Activated T-cell treated with anti-CD3 and anti-CD28 coated beads for 1 hour (primary cell): Measurements from ENCODE around the gene ZNF433.

Experiments
- DNase-seq: peaks from one replicate; pipeline ENCODE4 v3.0.0-alpha.2; 2020; ENCODE audit warnings: low read depth

Gene ZNF433

GRCh38 chr19:11989112-11989456 is 46.4 kb downstream of the ZNF433 start:
- no peak for DNase-seq

DNA sequence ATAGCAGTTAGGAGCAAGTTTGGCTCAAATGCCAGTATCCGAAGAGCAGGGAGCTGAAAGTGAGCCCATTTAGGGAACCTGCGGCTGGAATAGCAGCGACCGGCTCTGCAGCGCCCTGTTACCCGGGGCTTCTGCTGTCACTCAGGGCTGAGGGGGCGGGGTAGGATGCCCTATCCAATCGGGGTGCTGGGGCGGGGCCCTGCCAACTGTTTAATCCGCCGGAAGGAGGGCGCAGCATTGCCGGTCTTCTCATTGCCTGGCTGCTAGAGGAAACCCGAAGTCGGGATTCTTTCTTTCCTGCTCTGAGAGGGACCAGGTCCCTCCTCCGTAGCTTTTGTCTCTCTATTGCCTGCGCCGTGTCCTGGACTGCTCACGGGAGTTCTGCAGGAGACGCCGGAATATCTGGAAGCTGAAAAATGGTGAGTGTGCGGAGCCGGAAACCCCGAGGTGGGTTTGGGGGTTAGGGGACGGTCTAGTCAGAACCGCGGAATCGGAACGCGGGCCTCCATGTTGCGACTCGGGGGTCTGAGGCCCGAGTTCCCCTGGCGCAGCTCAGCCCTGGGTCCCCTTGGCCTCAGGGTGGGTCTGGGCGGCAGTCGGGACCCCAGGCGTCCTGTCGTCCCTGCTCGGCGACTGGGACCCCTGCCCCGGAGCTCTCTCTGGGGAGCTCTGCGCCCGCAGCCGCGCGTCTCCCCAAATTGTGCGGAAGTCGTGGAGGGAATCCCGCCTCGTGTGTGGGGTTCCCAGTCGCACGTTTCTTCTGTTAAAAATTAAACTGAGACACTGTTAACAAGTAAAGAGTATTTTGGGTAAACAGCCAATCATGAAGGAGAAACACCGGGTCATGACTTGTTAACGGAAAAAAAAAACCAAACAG is 47.8 kb downstream of the ZNF433 start:
- DNase-seq = peak; percentile 89

DNA sequence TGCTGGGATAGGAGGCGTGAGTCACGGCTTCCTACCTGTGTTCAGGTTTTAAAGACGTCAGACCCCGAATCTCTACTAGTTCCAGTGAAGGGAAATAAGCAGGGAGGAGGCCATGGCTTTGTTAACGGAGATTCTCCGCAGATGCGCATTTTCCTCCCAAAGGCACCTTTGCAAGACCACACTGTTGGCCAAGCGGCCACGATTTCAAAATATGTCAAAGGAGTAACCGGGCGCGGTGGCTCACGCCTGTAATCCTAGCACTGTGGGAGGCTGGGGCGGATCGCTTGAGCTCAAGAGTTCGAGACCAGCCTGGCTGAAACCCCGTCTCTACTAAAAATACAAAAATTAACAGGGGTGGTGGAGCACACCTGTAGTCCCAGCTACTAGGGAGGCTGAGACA is 48.7 kb downstream of the ZNF433 start:
- no peak for DNase-seq

- no peak for DNase-seq
Observed at GRCh38 chr19:11984986-11985385, 50.5 kb downstream of the ZNF433 start.

DNA sequence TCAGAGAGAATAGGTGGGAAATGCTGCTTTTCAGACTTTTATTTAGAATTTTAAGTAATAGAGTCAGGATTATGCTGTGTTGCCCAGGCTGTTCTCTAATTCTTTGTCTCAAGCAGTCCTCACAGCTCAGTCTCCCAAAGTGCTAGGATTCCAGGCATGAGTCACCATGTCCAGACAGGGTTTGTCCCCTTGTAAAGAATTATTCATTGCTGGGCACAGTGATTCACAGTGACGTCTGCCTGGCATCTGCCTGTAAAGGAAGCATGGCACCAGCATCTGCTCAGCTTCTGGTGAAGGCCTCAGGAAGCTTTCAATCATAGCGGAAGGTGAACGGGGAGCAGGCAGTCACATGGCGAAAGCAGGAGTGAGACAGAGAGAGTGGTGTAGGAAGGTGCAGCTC is 53.0 kb downstream of the ZNF433 start:
- DNase-seq = no peak

GRCh38 chr19:11979527-11979926 is 56.0 kb downstream of the ZNF433 start:
- no peak for DNase-seq

DNA sequence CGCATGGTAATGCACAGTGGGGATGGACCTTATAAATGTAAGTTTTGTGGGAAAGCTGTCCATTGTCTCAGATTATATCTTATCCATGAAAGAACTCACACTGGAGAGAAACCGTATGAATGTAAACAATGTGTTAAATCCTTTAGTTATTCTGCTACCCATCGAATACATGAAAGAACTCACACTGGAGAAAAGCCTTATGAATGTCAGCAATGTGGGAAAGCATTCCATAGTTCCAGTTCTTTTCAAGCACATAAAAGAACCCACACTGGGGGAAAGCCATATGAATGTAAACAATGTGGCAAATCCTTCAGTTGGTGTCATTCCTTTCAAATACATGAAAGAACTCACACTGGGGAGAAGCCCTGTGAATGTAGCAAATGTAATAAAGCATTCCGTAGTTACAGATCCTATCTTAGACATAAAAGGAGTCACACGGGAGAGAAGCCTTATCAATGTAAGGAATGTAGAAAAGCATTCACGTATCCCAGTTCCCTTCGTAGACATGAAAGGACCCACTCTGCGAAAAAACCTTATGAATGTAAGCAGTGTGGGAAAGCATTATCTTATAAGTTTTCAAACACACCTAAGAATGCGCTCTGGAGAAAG is 56.9 kb downstream of the ZNF433 start:
- no peak for DNase-seq

- DNase-seq = no peak
Observed at GRCh38 chr19:11973019-11973810, 62.3 kb downstream of the ZNF433 start.

- DNase-seq = no peak
Observed at GRCh38 chr19:11971041-11971440, 64.4 kb downstream of the ZNF433 start.

- no peak for DNase-seq
Observed at GRCh38 chr19:11970174-11970573, 65.3 kb downstream of the ZNF433 start.

DNA sequence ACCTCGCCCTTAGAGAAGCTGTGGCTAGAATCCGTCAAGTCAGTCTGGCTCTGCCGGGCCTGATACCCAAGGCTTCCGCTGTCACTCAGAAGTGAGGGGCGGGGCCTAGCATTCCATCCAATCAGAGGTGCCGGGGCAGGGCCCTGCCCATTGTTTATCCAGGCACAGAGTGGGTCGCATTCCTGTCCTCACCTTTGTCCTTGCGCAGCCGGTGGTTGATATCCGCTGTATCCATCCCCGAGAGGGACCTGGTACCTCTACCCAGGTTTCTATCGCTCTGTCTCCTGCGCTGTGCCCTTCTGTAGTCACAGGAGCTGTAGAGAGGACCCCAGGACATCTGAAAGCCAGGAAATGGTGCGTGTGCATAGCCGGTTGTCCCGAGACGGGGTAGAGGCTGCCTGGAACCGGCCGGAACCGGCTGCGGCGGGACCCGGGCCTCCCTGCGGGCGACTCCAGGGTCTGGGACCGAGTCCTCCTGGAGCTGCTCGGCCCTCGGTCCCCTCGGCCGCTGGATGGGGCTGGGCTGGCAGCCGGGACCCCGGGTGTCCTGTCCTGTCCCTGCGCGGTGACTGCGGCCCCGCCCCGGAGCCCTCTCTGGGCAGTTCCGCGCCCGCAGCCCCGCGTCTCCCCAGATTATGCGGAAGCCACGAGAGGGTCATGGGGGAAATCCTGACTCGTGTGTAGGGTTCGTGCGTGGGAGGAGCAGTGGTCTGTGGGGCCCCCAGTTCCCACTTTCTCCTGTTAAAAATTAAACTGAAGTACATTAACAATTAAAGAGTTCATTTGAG is 70.4 kb downstream of the ZNF433 start, which contains the start of gene ZNF763:
Gene ZNF763, plus strand, starts transcription at position 183 of the 788 bp plus-strand sequence. Its CDS starts 169 bp downstream, at position 352.
- peak; percentile 85 for DNase-seq
